Measurements from ENCODE around the gene VSTM4.

The VSTM4 gene

GRCh38 chr10:49008091-49008490, 107.2 kb downstream of the VSTM4 start:
- peaks cover 9% of the 10 kb centered on the region for H3K27me3 ChIP-seq (ENCODE audit: insufficient read depth, low read depth, severe bottlenecking)
- H3K27ac ChIP-seq, result no peak overlapping the region
- no peak for DNase-seq
- TF ChIP-seq CTCF (IDR thresholded peaks at IDR 0.05; ENCODE audit: low read depth, low read length), result no peak
- no peaks in the 10 kb centered on the region for H3K36me3 ChIP-seq
- no peak overlapping the region for H3K4me3 ChIP-seq (ENCODE audit: low read depth, low read length)
- H3K9me3 ChIP-seq (ENCODE audit: severe bottlenecking), result no peaks in the 10 kb centered on the region

- H3K4me3 ChIP-seq (ENCODE audit: low read depth, low read length), result no peak overlapping the region
- H3K27ac ChIP-seq, result no peak overlapping the region
- H3K9me3 ChIP-seq (ENCODE audit: severe bottlenecking), result no peaks in the 10 kb centered on the region
- H3K36me3 ChIP-seq, result no peaks in the 10 kb centered on the region
- no peak for DNase-seq
- H3K27me3 ChIP-seq (ENCODE audit: insufficient read depth, low read depth, severe bottlenecking), result peaks cover 6% of the 10 kb centered on the region
- no peak for TF ChIP-seq CTCF (IDR thresholded peaks at IDR 0.05; ENCODE audit: low read depth, low read length)
Measured at GRCh38 chr10:49007129-49007528, 108.2 kb downstream of the VSTM4 start.

GRCh38 chr10:49005270-49005669, 110.1 kb downstream of the VSTM4 start:
- no peaks in the 10 kb centered on the region for H3K9me3 ChIP-seq (ENCODE audit: severe bottlenecking)
- TF ChIP-seq CTCF (IDR thresholded peaks at IDR 0.05; ENCODE audit: low read depth, low read length), result no peak
- peaks cover 11% of the 10 kb centered on the region for H3K27me3 ChIP-seq (ENCODE audit: insufficient read depth, low read depth, severe bottlenecking)
- H3K27ac ChIP-seq, result no peak overlapping the region
- H3K36me3 ChIP-seq, result no peaks in the 10 kb centered on the region
- H3K4me3 ChIP-seq (ENCODE audit: low read depth, low read length), result no peak overlapping the region
- no peak for DNase-seq

GRCh38 chr10:49001870-49002672, 113.3 kb downstream of the VSTM4 start:
- no peak for TF ChIP-seq CTCF (IDR thresholded peaks at IDR 0.05; ENCODE audit: low read depth, low read length)
- Histone ChIP-seq H3K9me3 (ENCODE audit: severe bottlenecking) (no peaks in the 10 kb centered on the region), H3K27ac (no peak overlapping the region), H3K4me3 (ENCODE audit: low read depth, low read length) (no peak overlapping the region), H3K36me3 (no peaks in the 10 kb centered on the region), H3K27me3 (ENCODE audit: insufficient read depth, low read depth, severe bottlenecking) (peaks cover 7% of the 10 kb centered on the region)
- no peak for DNase-seq

- no peak overlapping the region for H3K4me3 ChIP-seq (ENCODE audit: low read depth, low read length)
- TF ChIP-seq CTCF (IDR thresholded peaks at IDR 0.05; ENCODE audit: low read depth, low read length), result peak; percentile 23; the same call in 1 of the 2 replicates
- H3K27me3 ChIP-seq (ENCODE audit: insufficient read depth, low read depth, severe bottlenecking), result peaks cover 7% of the 10 kb centered on the region
- H3K9me3 ChIP-seq (ENCODE audit: severe bottlenecking), result no peaks in the 10 kb centered on the region
- peak; percentile 30 for DNase-seq
- H3K27ac ChIP-seq, result no peak overlapping the region
- H3K36me3 ChIP-seq, result no peaks in the 10 kb centered on the region
Measured at GRCh38 chr10:49001402-49001801, 113.9 kb downstream of the VSTM4 start.

Measured in WERI-Rb-1 (cell line).